ENCODE measurements around the gene ATP5PF.

Gene ATP5PF

GRCh38 chr21:25733859-25734653 is 648 bp downstream of the ATP5PF start:
- peak overlapping the region; percentile 91 for H3K27ac ChIP-seq (ENCODE audit: low read length)
- H3K27me3 ChIP-seq (ENCODE audit: insufficient read depth, low read length, poor library complexity), result no peaks in the 10 kb centered on the region
- H3K4me3 ChIP-seq (ENCODE audit: low read depth in 1 of 2, low read length in 2 of 2), result peak overlapping the region; percentile 58 to 60; a peak in 3 of 4 replicates
- peak overlapping the region; percentile 96 for H3K9ac ChIP-seq (ENCODE audit: low read depth, low read length)
- peak overlapping the region; percentile 69 for H2AFZ ChIP-seq (ENCODE audit: low read depth, low read length)
- DNase-seq, result peak; percentile 19
- H3K36me3 ChIP-seq (ENCODE audit: insufficient read depth, low read length), result peaks cover 24% of the 10 kb centered on the region
- peaks cover 9% of the 10 kb centered on the region; the same call in 1 of the 2 replicates for H4K20me1 ChIP-seq (ENCODE audit: insufficient read depth, low read length)
- H3K4me1 ChIP-seq (ENCODE audit: insufficient read depth, low read length), result peaks cover 45% of the 10 kb centered on the region
- H3K4me2 ChIP-seq (ENCODE audit: insufficient read depth, low read length), result peak overlapping the region; percentile 79
- H3K79me2 ChIP-seq (ENCODE audit: insufficient read depth, low read length), result peaks cover 91% of the 10 kb centered on the region
- no peak for ATAC-seq (ENCODE audit: insufficient read depth, low read depth)
- no peaks in the 10 kb centered on the region for H3K9me3 ChIP-seq (ENCODE audit: insufficient read depth, low read length, severe bottlenecking)
- TF ChIP-seq, protein P1, sequence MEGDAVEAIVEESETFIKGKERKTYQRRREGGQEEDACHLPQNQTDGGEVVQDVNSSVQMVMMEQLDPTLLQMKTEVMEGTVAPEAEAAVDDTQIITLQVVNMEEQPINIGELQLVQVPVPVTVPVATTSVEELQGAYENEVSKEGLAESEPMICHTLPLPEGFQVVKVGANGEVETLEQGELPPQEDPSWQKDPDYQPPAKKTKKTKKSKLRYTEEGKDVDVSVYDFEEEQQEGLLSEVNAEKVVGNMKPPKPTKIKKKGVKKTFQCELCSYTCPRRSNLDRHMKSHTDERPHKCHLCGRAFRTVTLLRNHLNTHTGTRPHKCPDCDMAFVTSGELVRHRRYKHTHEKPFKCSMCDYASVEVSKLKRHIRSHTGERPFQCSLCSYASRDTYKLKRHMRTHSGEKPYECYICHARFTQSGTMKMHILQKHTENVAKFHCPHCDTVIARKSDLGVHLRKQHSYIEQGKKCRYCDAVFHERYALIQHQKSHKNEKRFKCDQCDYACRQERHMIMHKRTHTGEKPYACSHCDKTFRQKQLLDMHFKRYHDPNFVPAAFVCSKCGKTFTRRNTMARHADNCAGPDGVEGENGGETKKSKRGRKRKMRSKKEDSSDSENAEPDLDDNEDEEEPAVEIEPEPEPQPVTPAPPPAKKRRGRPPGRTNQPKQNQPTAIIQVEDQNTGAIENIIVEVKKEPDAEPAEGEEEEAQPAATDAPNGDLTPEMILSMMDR (IDR thresholded peaks at IDR 0.05; ENCODE audit: borderline replicate concordance, extremely low read depth, low read length, poor library complexity, severe bottlenecking), result no peak
- TF ChIP-seq EZH2 (IDR thresholded peaks at IDR 0.05; ENCODE audit: borderline replicate concordance, low read depth, low read length, severe bottlenecking), result no peak

GRCh38 chr21:25732091-25732760 is 2.5 kb downstream of the ATP5PF start:
- Histone ChIP-seq H2AFZ (ENCODE audit: low read depth, low read length) (no peak overlapping the region), H3K27ac (ENCODE audit: low read length) (no peak overlapping the region), H3K9me3 (ENCODE audit: insufficient read depth, low read length, severe bottlenecking) (no peaks in the 10 kb centered on the region), H3K4me1 (ENCODE audit: insufficient read depth, low read length) (peaks cover 35% of the 10 kb centered on the region), H3K9ac (ENCODE audit: low read depth, low read length) (no peak overlapping the region), H3K27me3 (ENCODE audit: insufficient read depth, low read length, poor library complexity) (no peaks in the 10 kb centered on the region), H3K4me2 (ENCODE audit: insufficient read depth, low read length) (peak overlapping the region; percentile 79; the same call in 1 of the 2 replicates), H3K79me2 (ENCODE audit: insufficient read depth, low read length) (peaks cover 85% of the 10 kb centered on the region), H3K36me3 (ENCODE audit: insufficient read depth, low read length) (peaks cover 43% of the 10 kb centered on the region), H4K20me1 (ENCODE audit: insufficient read depth, low read length) (peaks cover 11% of the 10 kb centered on the region; the same call in 1 of the 2 replicates), H3K4me3 (ENCODE audit: low read depth in 1 of 2, low read length in 2 of 2) (no peak overlapping the region)
- DNase-seq (no peak), ATAC-seq (ENCODE audit: insufficient read depth, low read depth) (no peak)
- TF ChIP-seq EZH2 (IDR thresholded peaks at IDR 0.05; ENCODE audit: borderline replicate concordance, low read depth, low read length, severe bottlenecking), result no peak
- TF ChIP-seq, protein P1 (IDR thresholded peaks at IDR 0.05; ENCODE audit: borderline replicate concordance, extremely low read depth, low read length, poor library complexity, severe bottlenecking), result no peak

- no peak for ATAC-seq (ENCODE audit: insufficient read depth, low read depth)
- TF ChIP-seq, protein P1 (IDR thresholded peaks at IDR 0.05; ENCODE audit: borderline replicate concordance, extremely low read depth, low read length, poor library complexity, severe bottlenecking), result no peak
- TF ChIP-seq EZH2 (IDR thresholded peaks at IDR 0.05; ENCODE audit: borderline replicate concordance, low read depth, low read length, severe bottlenecking), result no peak
- Histone ChIP-seq H3K9ac (ENCODE audit: low read depth, low read length) (no peak overlapping the region), H3K4me1 (ENCODE audit: insufficient read depth, low read length) (no peaks in the 10 kb centered on the region), H3K27me3 (ENCODE audit: insufficient read depth, low read length, poor library complexity) (no peaks in the 10 kb centered on the region), H3K79me2 (ENCODE audit: insufficient read depth, low read length) (peaks cover 16% of the 10 kb centered on the region; the same call in 1 of the 2 replicates), H2AFZ (ENCODE audit: low read depth, low read length) (no peak overlapping the region), H3K9me3 (ENCODE audit: insufficient read depth, low read length, severe bottlenecking) (no peaks in the 10 kb centered on the region), H3K27ac (ENCODE audit: low read length) (no peak overlapping the region), H3K36me3 (ENCODE audit: insufficient read depth, low read length) (peaks cover 60% of the 10 kb centered on the region), H3K4me3 (ENCODE audit: low read depth in 1 of 2, low read length in 2 of 2) (no peak overlapping the region), H4K20me1 (ENCODE audit: insufficient read depth, low read length) (peaks cover 4% of the 10 kb centered on the region; the same call in 1 of the 2 replicates), H3K4me2 (ENCODE audit: insufficient read depth, low read length) (no peak overlapping the region)
- DNase-seq, result no peak
These were observed 12.1 kb downstream of the ATP5PF start for GRCh38 chr21:25722631-25723030.
